Non-pigmented ciliary epithelial cell (primary cell): ENCODE results near the gene UST.
"Not testable (repeated sequence)": the region's sequence is repeated elsewhere in the genome, so short reads cannot be mapped to it uniquely, and the experiment has no call there.

Source experiments
- DNase-seq: peaks from one replicate; pipeline ENCODE4 v3.0.0-alpha.2; 2010; ENCODE audit warnings: low read depth

Gene UST

DNA sequence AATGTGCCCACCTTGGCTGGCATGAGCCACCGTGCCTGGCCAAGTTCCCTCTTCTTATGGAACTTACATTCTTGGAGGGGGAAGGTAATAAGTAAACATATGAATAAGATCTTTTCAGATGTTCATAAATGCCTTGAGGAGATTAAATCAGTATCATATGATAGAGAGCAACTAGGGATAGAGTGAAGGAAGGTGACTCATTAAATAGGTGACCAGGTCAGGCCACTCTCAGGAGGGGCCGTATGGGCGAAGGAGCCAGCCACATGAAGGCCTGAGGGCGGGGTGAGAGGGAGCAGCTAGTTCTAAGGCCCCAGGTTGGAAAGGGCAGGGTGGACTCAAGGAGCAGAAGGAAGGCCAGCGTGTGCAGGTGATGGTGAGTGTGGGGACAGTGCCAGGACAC, 91.1 kb downstream of the UST start:
- DNase-seq, result no peak

DNA sequence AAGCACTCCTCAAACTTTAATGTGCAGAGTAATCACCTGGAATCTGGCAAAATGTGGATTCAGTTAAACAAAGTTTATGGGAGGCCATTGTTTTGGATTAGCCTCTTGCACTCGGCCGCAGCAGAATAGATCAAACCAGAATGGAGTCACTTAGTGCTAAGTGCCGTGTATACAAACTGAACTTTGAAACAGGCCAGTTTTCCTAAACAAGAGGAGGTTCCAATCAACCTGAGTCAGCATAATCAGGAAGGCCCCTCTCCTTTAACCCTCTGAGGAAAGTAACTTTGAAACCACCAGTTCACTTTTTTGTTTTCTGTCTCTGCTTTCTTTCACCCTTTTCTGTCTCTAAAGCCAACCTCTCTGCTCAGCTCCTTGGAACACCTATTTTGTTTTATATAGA, 92.2 kb downstream of the UST start:
- no peak for DNase-seq

DNA sequence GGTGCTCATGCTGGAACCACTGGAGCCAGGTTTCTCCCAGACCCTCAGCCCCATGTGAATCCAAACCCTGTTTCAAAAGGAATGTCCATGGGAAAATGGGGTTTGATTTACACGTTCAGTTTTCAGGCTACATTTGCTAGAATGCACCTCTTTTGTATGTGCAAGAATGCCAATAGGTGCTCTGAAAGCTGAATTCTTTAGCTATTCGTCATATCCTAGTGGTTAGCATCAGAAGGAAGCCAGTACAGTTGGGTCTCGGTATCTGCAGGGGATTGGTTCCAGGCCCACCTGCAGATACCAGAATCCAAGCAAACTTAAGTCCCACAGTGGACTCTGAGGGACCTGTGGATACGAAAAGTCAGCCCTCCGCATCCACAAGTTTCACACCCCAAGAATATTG, 93.4 kb downstream of the UST start:
- DNase-seq, result no peak

DNA sequence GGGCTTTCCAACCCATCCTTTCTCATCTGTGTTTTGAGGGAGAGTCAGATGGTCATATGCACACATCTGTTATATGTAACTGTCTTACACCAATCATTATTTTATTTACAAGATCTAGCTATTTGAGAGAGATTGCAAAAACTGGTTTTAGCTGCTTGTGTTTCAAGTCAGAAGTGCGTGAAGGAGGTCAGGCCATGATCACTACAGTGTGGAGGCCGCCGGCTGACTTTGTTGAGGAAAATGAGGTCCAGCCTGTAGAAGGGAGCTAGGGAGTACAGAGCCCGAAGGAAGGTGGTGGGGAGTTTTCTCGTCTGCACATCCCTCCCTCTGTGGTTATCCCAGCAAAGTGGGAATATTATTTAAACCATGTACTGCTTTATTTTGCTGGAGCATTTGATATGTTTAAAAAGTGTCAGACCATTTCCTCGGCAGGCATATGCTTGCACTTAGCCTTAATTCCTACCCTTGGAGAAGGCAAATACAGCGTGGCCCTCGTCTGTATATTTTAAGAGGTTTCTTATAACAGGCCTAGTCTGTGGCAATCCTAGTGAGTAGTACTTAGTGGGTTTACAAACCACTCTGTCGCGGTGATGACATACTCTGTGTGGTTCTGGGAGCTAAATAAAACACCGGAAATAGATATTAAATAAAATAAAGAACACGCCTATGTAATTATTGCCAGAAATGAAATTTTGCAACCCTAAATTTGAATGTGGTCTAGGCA, 95.6 kb downstream of the UST start:
- no peak for DNase-seq

DNA sequence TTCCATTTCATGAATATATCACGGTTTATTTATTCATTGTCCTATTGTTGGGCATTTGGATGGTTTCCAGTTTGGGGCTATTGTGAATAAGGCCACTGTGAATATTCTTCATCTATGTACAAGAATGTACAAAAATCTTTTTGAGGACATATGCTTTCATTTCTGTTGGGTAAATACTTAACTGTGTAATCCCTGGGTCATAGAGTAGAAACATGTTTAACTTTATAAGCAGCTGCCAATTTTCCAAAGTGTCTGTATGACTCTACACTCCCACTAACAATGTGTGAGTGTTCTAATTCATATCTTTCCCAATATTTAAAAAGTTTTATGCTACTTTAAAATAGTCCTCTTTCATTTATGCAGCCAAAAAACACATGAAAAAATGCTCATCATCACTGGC, 98.6 kb downstream of the UST start:
- no peak for DNase-seq

DNA sequence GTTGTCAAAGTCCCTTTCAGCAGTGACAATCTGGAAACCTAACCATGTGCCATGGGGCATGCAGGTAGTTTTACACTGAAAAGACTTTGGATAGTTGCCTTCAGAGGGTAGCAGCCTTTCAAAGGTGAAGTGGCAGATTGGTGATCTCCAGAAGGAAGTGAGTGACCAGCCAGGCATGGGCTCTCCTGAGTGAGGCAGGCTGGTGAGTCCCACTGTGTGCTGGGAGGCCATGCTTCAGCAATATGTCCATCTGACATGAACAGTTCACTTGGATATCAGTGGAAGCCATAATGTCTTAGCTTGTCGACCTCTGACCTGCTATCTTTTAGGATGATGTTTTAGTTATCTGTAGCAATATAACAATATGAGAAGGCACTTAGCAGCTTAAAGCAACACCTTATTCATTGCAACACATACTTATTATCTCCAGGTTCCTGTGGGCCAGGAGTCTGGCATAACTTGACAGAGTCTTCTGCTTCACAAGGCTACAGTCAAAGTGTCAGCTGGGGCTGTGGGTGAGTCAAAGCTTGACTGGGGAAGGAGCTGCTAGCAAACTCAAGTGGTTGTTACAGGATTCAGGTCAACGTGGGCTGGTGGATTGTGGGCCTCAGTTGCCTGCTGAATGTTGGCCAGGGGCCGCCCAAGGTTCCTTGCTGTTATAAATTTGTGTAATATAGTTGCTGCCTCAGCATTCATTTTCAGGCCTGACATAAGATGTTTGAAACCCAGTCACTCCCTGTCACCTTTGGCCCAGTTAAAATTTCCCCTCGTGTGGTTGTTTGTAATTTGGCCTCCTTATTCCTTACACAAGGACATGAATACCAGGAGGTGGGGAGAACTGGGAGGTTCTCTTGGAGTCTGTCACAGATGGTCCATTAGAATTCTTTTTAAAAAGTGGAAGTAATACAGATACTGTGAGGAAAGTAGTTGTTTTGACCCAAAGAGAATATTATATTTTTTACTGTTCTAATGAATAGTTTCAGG, 100.2 kb downstream of the UST start:
- no peak for DNase-seq

DNA sequence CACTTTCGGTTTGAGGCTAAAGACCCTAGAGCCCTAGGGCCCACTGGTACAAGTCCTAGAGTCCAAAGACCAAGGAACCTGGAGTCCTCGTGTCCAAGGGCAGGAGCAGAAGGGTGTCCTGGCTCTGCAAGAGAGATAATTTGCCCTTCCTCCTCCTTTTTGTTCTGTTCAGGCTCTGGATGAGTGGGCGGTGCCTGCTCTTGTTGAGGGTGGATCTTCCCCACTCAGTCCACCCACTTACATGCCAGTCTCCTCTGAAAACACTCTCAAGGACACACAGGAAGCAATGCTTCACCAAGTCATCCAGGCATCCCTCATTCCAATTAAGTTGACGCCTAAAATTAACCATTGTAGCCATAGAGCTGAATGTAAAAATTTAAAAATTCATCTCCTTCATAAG, 102.1 kb downstream of the UST start:
- no peak for DNase-seq

DNA sequence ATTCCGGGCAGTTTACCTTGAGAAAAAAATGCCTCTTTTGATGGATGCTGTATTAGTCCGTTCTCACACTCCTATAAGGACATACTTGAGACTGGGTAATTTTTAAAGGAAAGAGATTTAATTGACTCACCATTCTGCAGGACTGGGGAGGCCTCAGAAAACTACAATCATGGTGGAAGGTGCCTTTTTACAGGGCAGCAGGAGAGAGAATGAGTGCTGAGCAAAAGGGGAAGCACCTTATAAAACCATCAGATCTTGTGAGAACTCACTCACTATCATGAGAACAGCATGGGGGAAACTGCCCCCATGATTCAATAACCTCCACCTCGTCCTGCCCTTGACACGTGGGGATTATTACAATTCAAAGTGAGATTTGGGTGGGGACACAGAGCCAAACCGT, 102.6 kb downstream of the UST start:
- DNase-seq, result not testable (repeated sequence)

DNA sequence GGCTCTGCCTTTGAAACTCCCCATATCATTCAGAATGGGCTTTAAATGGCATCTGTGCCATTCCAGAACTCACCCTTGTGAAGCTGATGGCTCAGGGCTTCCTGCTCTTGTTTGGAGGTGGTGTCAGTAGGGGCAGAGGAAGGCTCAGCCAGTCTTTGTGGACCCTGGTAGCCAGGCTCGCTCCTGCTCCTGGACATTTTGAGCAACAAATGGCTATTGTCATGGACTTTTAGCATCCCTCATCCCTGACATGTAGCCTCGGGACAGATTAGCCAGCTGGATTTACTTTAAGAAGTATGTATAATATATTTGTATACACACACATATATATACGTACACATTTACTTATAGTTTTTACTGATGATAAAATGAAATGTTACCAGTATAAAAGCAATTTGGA, 104.1 kb downstream of the UST start:
- no peak for DNase-seq

DNA sequence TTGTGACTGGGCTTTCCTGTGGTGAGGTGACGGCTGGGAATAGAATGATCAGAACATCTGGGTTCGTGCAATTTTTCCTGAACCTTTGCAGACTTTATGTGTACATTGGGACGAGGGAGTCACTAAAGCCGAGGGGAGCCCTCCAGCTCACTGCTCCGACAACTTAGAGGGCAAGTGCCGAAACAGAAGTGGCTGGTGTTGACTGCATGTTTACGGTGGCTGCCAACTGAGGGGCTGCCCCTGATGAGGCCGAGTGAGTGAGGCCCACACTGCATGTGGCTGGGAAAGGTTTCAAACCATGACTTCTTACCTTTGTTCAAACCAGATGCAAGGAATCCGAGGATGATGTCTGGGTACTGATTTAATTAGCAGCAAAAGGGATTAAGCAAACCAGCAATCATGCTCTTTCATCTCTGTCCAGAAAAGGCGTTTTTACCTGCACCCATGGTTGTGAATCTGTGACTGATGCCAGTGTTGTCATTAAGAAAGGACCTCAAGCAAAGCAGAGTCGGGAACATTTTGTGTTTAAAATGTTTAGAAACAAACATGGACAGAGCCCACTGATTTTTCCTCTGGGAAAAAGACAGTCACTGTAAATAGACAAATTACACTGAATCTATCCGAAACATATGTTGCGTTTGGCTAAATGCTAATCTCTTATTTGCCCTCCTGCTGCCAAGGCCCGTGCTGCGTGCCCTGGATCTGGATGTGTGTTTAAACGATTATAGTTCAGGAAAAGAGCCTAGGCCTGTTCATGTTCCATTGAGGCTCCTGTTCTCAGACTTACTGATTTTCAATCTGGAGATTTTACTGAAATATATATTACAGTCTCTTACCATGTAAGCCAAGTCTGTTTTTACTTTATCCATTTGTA, 105.1 kb downstream of the UST start:
- DNase-seq, result no peak

DNA sequence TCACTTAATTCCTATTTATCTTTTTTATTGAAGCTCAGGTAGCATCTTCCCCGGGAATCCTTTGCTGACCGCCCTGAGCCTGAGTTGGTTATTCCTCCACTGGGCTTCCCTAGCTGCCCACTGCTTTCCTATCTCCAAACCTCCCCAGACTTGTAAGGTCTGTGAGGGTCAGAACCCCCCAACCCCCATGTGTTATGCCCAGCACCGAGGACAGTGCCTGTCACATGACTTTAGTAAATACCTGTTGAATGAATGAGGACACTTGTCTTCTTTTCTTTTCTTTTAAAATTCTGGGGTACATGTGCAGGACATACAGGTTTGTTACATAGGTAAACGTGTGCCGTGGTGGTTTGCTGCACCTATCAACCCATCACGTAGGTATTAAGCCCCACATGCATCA, 105.9 kb downstream of the UST start:
- no peak for DNase-seq

DNA sequence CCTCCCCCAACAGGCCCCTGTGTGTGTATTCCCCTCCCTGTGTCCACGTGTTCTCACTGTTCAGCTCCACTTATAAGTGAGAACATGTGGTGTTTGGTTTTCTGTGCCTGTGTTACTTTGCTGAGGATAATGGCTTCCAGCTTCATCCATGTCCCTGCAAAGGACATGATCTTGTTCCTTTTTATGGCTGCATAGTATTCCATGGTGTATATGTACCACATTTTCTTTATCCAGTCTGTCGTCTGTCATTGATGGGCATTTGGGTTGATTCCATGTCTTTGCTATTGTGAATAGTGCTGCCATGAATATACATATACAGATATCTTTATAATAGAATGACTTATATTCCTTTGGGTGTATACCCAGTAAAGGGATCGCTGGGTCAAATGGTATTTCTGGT, 106.3 kb downstream of the UST start:
- DNase-seq, result not testable (repeated sequence)

DNA sequence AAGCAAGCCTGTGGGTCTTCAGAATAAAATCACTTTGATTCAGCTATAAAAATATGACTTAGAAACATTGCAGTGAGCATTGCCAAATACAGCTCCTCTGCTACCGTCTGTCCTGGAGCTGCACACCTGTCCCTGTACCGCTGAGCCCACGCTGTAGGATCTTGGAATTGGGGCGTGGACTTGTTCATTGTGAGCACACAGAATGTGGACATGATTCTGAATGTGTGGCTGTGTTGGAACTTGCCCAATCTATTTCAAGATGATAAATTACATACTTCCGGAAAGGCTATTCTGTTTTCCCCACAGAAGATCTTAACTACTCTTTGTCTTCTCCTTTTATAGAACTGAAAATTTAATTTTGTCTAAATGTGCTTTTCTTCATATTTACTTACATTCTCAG, 107.3 kb downstream of the UST start:
- no peak for DNase-seq

DNA sequence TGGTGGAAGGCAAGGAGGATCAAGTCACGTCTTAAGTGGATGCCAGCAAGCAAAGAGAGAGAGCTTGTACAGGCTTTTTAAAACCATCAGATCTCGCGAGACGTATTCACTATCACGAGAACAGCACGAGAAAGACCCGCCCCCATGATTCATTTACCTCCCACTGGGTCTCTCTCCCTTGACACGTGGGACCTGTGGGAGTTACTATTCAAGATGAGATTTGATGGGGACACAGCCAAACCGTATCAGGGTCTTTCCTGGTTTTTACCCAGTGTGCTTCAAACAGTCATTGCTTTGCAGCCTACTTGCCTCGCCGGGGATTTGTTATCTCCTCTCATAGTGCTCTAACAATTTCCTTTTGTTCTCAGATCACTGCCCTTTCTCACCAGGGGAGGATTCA, 108.2 kb downstream of the UST start:
- no peak for DNase-seq

DNA sequence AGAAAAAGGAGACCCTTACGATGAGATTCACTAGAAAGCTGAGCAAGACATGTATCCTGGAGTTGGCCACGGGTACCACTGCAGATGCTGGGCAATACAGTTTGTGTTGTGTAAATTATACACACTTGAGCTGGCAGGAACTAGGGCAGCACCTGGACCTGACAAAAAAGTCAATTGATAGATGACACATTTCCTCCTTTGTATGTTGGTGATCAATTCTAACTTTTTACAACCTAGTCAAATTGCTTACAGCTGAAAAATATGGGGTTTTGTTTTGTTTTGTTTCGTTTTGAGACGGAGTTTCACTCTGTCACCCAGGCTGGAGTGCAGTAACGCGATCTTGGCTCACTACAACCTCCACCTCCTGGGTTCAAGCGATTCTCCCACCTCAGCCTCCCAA, 108.9 kb downstream of the UST start:
- no peak for DNase-seq

DNA sequence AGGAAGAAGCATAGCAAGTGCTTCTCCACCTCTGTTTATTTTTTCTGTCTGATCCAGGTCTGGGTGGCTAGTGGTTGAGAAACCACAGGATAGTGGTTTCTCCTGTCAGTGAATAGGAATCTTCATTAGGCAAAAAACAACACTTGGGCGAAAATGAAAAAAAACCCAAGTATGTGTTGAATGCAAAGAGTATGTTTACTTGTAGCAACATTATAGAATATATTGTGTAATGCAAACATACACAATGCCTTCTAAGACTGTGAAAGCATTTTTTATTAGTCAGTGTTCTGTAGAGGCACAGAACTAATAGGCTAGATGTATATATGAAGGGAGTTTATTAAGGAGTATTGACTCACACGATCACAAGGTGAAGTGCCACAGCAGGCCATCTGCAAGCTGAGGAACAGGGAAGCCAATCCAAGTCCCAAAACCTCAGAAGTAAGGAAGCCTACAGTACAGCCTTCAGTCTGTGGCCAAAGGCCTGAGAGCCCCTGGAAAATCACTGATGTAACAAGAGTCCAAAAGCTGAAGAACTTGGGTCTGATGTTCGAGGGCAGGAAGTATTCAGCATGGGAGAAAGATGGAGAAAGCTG, 111.1 kb downstream of the UST start:
- peak; percentile 61 for DNase-seq

DNA sequence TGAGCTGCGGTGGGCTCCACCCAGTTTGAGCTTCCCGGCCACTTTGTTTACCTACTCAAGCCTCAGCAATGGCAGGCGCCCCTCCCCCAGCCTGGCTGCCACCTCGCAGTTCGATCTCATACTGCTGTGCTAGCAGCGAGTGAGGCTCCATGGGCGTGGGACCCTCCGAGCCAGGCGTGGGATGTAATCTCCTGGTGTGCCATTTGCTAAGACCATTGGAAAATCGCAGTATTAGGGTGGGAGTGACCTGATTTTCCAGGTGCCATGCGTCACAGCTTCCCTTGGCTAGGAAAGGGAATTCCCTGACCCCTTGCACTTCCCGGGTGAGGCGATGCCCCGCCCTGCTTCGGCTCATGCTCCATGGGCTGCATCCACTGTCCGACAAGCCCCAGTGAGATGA, 117.3 kb downstream of the UST start:
- not testable (repeated sequence) for DNase-seq

DNA sequence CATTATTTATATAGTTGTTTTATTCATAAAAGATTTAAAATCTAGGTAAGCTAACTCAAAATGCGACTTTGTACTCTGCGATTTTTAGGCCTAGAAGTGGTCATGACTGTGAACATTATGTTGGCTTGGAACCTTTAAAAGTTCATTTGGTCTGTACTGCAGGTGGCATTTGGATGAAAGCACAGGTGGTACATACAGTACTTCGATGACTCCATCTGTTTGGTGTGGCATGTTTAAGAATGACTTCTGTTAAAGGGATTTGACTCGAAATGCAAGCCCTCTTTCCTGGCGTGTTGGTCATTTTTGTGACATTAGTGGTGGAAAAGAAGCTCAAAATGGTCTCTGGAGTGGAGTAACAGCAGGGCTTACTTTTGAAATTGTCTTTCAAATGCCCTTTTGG, 118.1 kb downstream of the UST start:
- no peak for DNase-seq

DNA sequence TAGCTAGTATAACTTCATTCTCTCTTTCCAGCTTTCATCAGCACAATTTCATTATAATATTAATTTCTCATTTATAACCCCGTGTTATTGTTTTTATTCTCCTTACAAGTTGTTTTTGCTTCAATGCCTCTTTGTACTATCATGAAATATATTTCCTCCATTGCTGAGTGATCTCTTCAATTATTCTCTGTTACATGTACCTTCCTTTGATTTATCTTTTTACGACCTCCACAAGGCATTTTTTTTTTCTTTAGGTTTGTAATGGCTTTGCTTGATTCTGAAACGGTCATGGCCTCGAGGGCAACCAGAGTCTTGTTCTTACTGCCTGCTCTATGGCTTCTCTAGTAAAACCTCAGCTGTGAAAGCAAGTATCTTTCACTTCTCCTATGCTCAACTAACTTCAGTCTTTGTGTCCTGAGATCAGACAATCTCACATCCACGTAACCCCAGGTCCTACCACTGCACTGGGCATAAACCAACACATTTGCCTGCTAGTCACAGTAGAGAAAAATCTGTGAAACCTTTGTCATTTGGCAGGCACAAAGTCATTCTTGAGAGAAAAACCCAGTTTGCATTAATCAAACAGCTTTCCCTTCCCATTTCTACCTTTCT, 119.9 kb downstream of the UST start:
- DNase-seq, result no peak

DNA sequence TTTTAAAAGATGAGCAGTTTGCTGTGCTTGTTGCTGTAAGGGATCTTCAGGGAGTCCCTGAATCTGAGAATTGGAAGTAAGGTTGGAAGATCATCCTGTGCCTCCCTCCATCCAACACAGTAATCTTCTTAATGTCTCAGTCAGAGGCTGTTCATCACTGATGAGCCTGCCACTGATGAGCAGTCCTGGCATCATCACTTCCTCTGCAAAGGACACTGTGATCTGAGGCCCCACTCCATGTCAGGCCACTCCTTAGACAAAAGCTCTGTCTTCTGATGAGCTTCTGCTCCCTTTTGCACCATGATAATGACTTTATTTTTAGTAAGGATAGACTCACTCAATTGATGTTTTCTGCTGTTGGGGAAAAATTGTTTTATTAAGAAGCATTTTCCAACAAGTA, 121.0 kb downstream of the UST start:
- no peak for DNase-seq

DNA sequence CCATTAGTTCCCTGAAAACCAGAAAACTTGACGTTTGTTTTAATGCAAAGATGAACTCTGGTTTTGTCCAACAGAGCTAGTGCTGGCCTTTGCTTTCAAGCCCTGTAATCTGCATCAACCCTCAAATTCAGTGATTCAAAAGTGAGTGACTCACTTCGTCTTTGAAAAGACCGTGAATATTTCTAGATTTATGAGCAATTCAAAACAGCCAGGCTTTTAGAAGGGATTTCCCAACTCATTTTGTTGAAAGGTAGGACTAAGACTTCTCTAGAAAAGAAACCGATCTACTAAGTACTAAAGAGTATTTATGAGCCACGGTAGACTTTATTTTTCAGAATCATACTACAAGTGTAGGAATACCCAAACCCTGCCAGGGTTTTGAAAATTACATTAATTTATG, 121.5 kb downstream of the UST start:
- no peak for DNase-seq

DNA sequence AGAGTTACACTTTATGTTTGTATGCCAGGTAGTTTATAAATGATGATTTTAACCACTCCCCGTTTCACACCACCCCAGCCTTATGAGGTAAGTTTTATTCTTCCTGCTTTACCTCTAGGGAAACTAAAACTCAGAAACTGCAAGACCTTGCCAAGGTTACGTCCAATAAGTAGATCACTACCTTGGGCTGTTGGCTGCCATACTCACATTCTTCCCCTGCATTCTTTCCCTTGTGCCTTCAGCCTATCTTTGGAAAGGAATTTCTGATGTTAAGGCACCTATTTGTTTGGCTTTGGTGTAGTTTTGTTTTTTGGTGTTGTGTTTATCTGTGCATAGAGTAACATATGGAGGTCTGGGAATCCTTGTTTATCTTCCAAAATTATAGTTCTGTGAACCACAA, 122.1 kb downstream of the UST start:
- DNase-seq, result no peak
